ENCODE results near the gene SMCP.

- TF ChIP-seq CTCF (IDR thresholded peaks at IDR 0.05) (no peak), POLR2A (IDR thresholded peaks at IDR 0.05) (no peak)
These were observed 46.1 kb downstream of the SMCP start for GRCh38 chr1:152924191-152924590.
